RWPE1 (cell line): ENCODE results near the gene DEPDC5.

Experiments used
- CTCF ChIA-PET: fragments of 350-600 bp; sonication (Branson Sonifier 250); formaldehyde crosslinking; extraction: SDS; loops from one replicate; lab custom pipeline; 2021; lab: Yijun Ruan, JAX
- POLR2A ChIA-PET: fragments of 400-600 bp; formaldehyde crosslinking; extraction: SDS; loops from one replicate; lab custom pipeline; 2020; ENCODE audit warnings: antibody characterized with exemption; ENCODE audit not compliant: low non-redundant PET; lab: Yijun Ruan, JAX
- DNase-seq: peaks from one replicate; pipeline ENCODE4 v3.0.0; 2012; ENCODE audit warnings: low spot score
- H3K27ac ChIP-seq: fragments of 450-650 bp; 2 replicates; pipeline ENCODE4 v1.5.1; 2017
- CTCF ChIP-seq: fragments of 450-650 bp; conservative IDR thresholded peaks from 2 replicates; pipeline ENCODE4 v1.5.1; 2017; ENCODE audit warnings: low read depth, mild to moderate bottlenecking

Gene DEPDC5

GRCh38 chr22:31919730-31920129 is 165.9 kb downstream of the DEPDC5 start:
- H3K27ac ChIP-seq = no peak overlapping the region
- no peak for DNase-seq
- CTCF ChIA-PET = interaction anchor here (0.6 kb wide), 2 partner anchors 34 to 214 kb away, joined by 4 read pairs; no protein-coding TSS in a partner anchor
- POLR2A ChIA-PET = no interaction called here
- TF ChIP-seq CTCF = no peak

- no peak overlapping the region for H3K27ac ChIP-seq
- CTCF ChIA-PET = no interaction called here
- POLR2A ChIA-PET = no interaction called here
- no peak for DNase-seq
- TF ChIP-seq CTCF = no peak
These were observed 166.5 kb downstream of the DEPDC5 start for GRCh38 chr22:31920306-31920705.

GRCh38 chr22:31921106-31921505 is 167.3 kb downstream of the DEPDC5 start:
- no peak for TF ChIP-seq CTCF
- no peak for DNase-seq
- POLR2A ChIA-PET = no interaction called here
- H3K27ac ChIP-seq = no peak overlapping the region
- CTCF ChIA-PET = no interaction called here

GRCh38 chr22:31922534-31922933 is 168.7 kb downstream of the DEPDC5 start:
- CTCF ChIA-PET = no interaction called here
- H3K27ac ChIP-seq = no peak overlapping the region
- DNase-seq = no peak
- POLR2A ChIA-PET = no interaction called here
- no peak for TF ChIP-seq CTCF

- no peak for DNase-seq
These were observed 169.3 kb downstream of the DEPDC5 start for GRCh38 chr22:31923136-31923535.

GRCh38 chr22:31923747-31924146 is 169.9 kb downstream of the DEPDC5 start:
- POLR2A ChIA-PET = no interaction called here
- CTCF ChIA-PET = interaction anchor here (0.6 kb wide), 1 partner anchor 65 kb away, joined by 3 read pairs; no protein-coding TSS in a partner anchor
- no peak for TF ChIP-seq CTCF

More at GRCh38 chr22:31923136-31923535, 169.3 kb downstream of the DEPDC5 start:
- TF ChIP-seq CTCF = no peak
- POLR2A ChIA-PET = no interaction called here
- CTCF ChIA-PET = no interaction called here
- no peak overlapping the region for H3K27ac ChIP-seq

GRCh38 chr22:31925056-31925455 is 171.2 kb downstream of the DEPDC5 start:
- POLR2A ChIA-PET = no interaction called here
- CTCF ChIA-PET = no interaction called here
- TF ChIP-seq CTCF = no peak
- DNase-seq = no peak
- no peak overlapping the region for H3K27ac ChIP-seq

More at GRCh38 chr22:31923747-31924146, 169.9 kb downstream of the DEPDC5 start:
- no peak overlapping the region for H3K27ac ChIP-seq
- no peak for DNase-seq
